Measurements from ENCODE around the gene WFDC6. TPM values are rescaled to one million over a fixed set of nuclear protein-coding genes. Genes with fewer than 3 reads are reported as not detected.
"Not testable (repeated sequence)": the region's sequence is repeated elsewhere in the genome, so short reads cannot be mapped to it uniquely, and the experiment has no call there.

Gene WFDC6
- total and polyA plus RNA-seq, 2 of the 8 experiments (the other 6 are each of a cell fraction or from before 2014, with no cell fraction given) = not detected

DNA sequence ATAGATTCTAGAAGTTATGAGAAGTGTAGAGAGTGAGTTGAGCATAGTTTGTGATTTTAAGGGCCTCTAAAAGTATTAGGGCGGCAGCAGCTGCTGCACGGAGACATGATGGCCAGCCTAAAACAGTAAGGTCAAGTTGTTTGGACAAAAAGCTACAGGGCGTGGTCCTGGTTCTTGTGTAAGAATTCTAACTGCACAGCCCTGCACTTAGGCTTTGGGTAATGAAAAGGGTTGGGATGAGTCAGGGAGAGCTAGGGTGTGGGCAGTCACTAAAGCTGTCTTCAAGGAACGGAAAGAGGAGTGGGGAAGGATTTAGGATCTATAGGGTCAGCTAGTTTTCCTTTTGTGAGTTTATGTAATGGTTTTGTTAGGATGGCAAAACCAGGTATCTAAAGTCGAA is 46.7 kb upstream of the WFDC6 start:
- H2BK20ac ChIP-seq (ENCODE audit: low read length); H3K4me2 ChIP-seq (ENCODE audit: insufficient read depth in 1 of 2, low read depth in 2 of 2, low read length in 2 of 2); H4K8ac ChIP-seq (ENCODE audit: extremely low read depth, insufficient read depth, low read length); H4K5ac ChIP-seq (ENCODE audit: insufficient read length, low read depth, low read length); H3K79me2 ChIP-seq (ENCODE audit: control insufficient read depth in 1 of 2, insufficient read depth in 2 of 2, low read length in 2 of 2); H2BK5ac ChIP-seq (ENCODE audit: low read depth, low read length); H3K4me3 ChIP-seq (ENCODE audit: extremely low read depth in 1 of 4, insufficient read depth in 2 of 4, low read depth in 3 of 4, low read length in 4 of 4); H3K27ac ChIP-seq (ENCODE audit: low read depth, low read length); H2BK12ac ChIP-seq (ENCODE audit: low read depth, low read length); H3K4ac ChIP-seq (replicated peaks; ENCODE audit: insufficient read length, low read depth, low read length); H3K56ac ChIP-seq (replicated peaks; ENCODE audit: insufficient read length, low read depth, low read length); H3K18ac ChIP-seq (ENCODE audit: extremely low read depth, low read length); H2BK15ac ChIP-seq (ENCODE audit: low read length); H3K27me3 ChIP-seq (replicated peaks in 1 of 4; ENCODE audit: control insufficient read depth in 3 of 4, extremely low read depth in 1 of 4, insufficient read depth in 3 of 4, low read length in 3 of 4); H3K23ac ChIP-seq (ENCODE audit: insufficient read length); H4K91ac ChIP-seq (replicated peaks; ENCODE audit: insufficient read length, low read length); POLR2A ChIA-PET (ENCODE audit: partially characterized antibody); FAIRE-seq; H4K20me1 ChIP-seq (replicated peaks in 1 of 2; ENCODE audit: control insufficient read depth in 1 of 2, insufficient read depth in 2 of 2, low read length in 2 of 2); H3K79me1 ChIP-seq (ENCODE audit: low read depth, low read length); H2AFZ ChIP-seq (ENCODE audit: low read length); H3K14ac ChIP-seq (ENCODE audit: insufficient read length); H3K9ac ChIP-seq (replicated peaks in 1 of 4; ENCODE audit: extremely low read depth in 1 of 4, low read depth in 3 of 4, low read length in 3 of 4); DNase-seq (ENCODE audit: low read depth in 1 of 2, low spot score in 2 of 2); H3K9me3 ChIP-seq (ENCODE audit: insufficient read depth in 2 of 2, low read depth in 1 of 2, low read length in 1 of 2); H3K4me1 ChIP-seq (replicated peaks in 1 of 4; ENCODE audit: control insufficient read depth in 3 of 4, insufficient read depth in 4 of 4, low read length in 3 of 4); H2AK5ac ChIP-seq (ENCODE audit: low read depth, low read length); H3K36me3 ChIP-seq (ENCODE audit: control insufficient read depth in 2 of 4, insufficient read depth in 4 of 4, low read length in 3 of 4); H3K23me2 ChIP-seq (ENCODE audit: low read depth, low read length); H2BK120ac ChIP-seq (replicated peaks; ENCODE audit: low read depth, low read length): not testable (repeated sequence)
- WGBS, 2 experiments (ENCODE audit: extremely low coverage in 1 of 2, insufficient coverage in 1 of 2, insufficient read length in 1 of 2, insufficient replicate concordance in 2 of 2, low coverage in 1 of 2, low lambda C conversion rate in 2 of 2, missing lambda C conversion rate in 1 of 2) = 87% methylated on average over 5 of the region's 5 CpGs; no CpG with 5 or more reads in 1 of the 2 experiments
- CTCF ChIA-PET (ENCODE audit: partially characterized antibody) = interaction anchor here (1.9 kb wide), 1 partner anchor 185 kb away, joined by 7 read pairs; no protein-coding TSS in a partner anchor

DNA sequence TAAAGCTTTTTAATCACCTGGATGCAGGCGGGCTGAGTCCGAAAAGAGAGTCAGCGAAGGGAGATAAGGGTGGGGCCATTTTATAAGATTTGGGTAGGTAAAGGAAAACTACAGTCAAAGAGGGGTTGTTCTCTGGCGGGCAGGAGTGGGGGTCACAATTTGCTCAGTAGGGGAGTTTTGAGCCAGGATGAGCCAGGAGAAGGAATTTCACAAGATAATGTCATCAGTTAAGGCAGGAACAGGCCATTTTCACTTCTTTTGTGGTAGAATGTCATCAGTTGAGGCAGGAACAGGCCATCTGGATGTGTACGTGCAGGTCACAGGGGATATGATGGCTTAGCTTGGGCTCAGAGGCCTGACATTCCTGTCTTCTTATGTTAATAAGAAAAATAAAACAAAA is 45.0 kb upstream of the WFDC6 start:
- H3K56ac ChIP-seq (replicated peaks; ENCODE audit: insufficient read length, low read depth, low read length); FAIRE-seq; H3K36me3 ChIP-seq (ENCODE audit: control insufficient read depth in 2 of 4, insufficient read depth in 4 of 4, low read length in 3 of 4); H2AFZ ChIP-seq (ENCODE audit: low read length); H3K4ac ChIP-seq (replicated peaks; ENCODE audit: insufficient read length, low read depth, low read length); H2BK20ac ChIP-seq (ENCODE audit: low read length); H3K27ac ChIP-seq (ENCODE audit: low read depth, low read length); H4K8ac ChIP-seq (ENCODE audit: extremely low read depth, insufficient read depth, low read length); H3K4me1 ChIP-seq (replicated peaks in 1 of 4; ENCODE audit: control insufficient read depth in 3 of 4, insufficient read depth in 4 of 4, low read length in 3 of 4); H3K14ac ChIP-seq (ENCODE audit: insufficient read length); H4K20me1 ChIP-seq (replicated peaks in 1 of 2; ENCODE audit: control insufficient read depth in 1 of 2, insufficient read depth in 2 of 2, low read length in 2 of 2); DNase-seq (ENCODE audit: low read depth in 1 of 2, low spot score in 2 of 2); H3K18ac ChIP-seq (ENCODE audit: extremely low read depth, low read length); H3K9ac ChIP-seq (replicated peaks in 1 of 4; ENCODE audit: extremely low read depth in 1 of 4, low read depth in 3 of 4, low read length in 3 of 4); H3K9me3 ChIP-seq (ENCODE audit: insufficient read depth in 2 of 2, low read depth in 1 of 2, low read length in 1 of 2); H4K91ac ChIP-seq (replicated peaks; ENCODE audit: insufficient read length, low read length); H3K4me2 ChIP-seq (ENCODE audit: insufficient read depth in 1 of 2, low read depth in 2 of 2, low read length in 2 of 2); H3K79me1 ChIP-seq (ENCODE audit: low read depth, low read length); H3K23me2 ChIP-seq (ENCODE audit: low read depth, low read length); H4K5ac ChIP-seq (ENCODE audit: insufficient read length, low read depth, low read length); H2BK5ac ChIP-seq (ENCODE audit: low read depth, low read length); H2BK12ac ChIP-seq (ENCODE audit: low read depth, low read length); H3K27me3 ChIP-seq (replicated peaks in 1 of 4; ENCODE audit: control insufficient read depth in 3 of 4, extremely low read depth in 1 of 4, insufficient read depth in 3 of 4, low read length in 3 of 4); H2BK120ac ChIP-seq (replicated peaks; ENCODE audit: low read depth, low read length); H3K4me3 ChIP-seq (ENCODE audit: extremely low read depth in 1 of 4, insufficient read depth in 2 of 4, low read depth in 3 of 4, low read length in 4 of 4); POLR2A ChIA-PET (ENCODE audit: partially characterized antibody); H3K23ac ChIP-seq (ENCODE audit: insufficient read length); H3K79me2 ChIP-seq (ENCODE audit: control insufficient read depth in 1 of 2, insufficient read depth in 2 of 2, low read length in 2 of 2); H2AK5ac ChIP-seq (ENCODE audit: low read depth, low read length); H2BK15ac ChIP-seq (ENCODE audit: low read length): not testable (repeated sequence)
- 93% methylated on average over 5 of the region's 5 CpGs; no CpG with 5 or more reads in 1 of the 2 experiments for WGBS, 2 experiments (ENCODE audit: extremely low coverage in 1 of 2, insufficient coverage in 1 of 2, insufficient read length in 1 of 2, insufficient replicate concordance in 2 of 2, low coverage in 1 of 2, low lambda C conversion rate in 2 of 2, missing lambda C conversion rate in 1 of 2)
- CTCF ChIA-PET (ENCODE audit: partially characterized antibody) = interaction anchor here (2.1 kb wide), 1 partner anchor 187 kb away, joined by 11 read pairs; no protein-coding TSS in a partner anchor
